Ectodermal cell (in vitro differentiated cells): ENCODE results near the gene DHX32.

Source experiments
- H3K27ac ChIP-seq: 2 replicates; pipeline ENCODE4 v1.7.0; 2013; ENCODE audit warnings: mild to moderate bottlenecking, low read depth, low read length; ENCODE audit not compliant: insufficient read depth, poor library complexity, severe bottlenecking
- H3K27me3 ChIP-seq: 2 replicates; pipeline ENCODE4 v1.7.0; 2013; ENCODE audit warnings: mild to moderate bottlenecking, low read length; ENCODE audit not compliant: insufficient read depth, control insufficient read depth, poor library complexity, severe bottlenecking
- H3K36me3 ChIP-seq: one replicate; pipeline ENCODE4 v1.7.0; 2013; ENCODE audit warnings: low read length; ENCODE audit not compliant: control insufficient read depth, insufficient read depth
- H3K4me1 ChIP-seq: one replicate; pipeline ENCODE4 v1.7.0; 2013; ENCODE audit warnings: low read length; ENCODE audit not compliant: control insufficient read depth, insufficient read depth
- H3K4me3 ChIP-seq: 2 replicates; pipeline ENCODE4 v1.7.0; 2013; ENCODE audit warnings: low read depth, low read length, control low read depth; ENCODE audit not compliant: insufficient read depth
- H3K9me3 ChIP-seq: 2 replicates; pipeline ENCODE4 v1.7.0; 2013; ENCODE audit warnings: mild to moderate bottlenecking, low read length, moderate library complexity; ENCODE audit not compliant: control insufficient read depth
- WGBS, 2 experiments: methylation state at CpG; one replicate each; pipeline ENCODE4 v1.1.7; 2013; ENCODE audit warnings: missing lambda C conversion rate in 2 of 2; 5-methylcytosine and 5-hydroxymethylcytosine counted together

DHX32 gene

GRCh38 chr10:125792342-125793300 is 88.5 kb downstream of the DHX32 start:
- Histone ChIP-seq H3K27ac (no peak overlapping the region), H3K4me3 (no peak overlapping the region), H3K9me3 (no peaks in the 10 kb centered on the region), H3K27me3 (no peaks in the 10 kb centered on the region), H3K36me3 (peaks cover 7% of the 10 kb centered on the region), H3K4me1 (no peaks in the 10 kb centered on the region)
- WGBS, 2 experiments: 94% methylated on average over 14 of the region's 14 CpGs

- no peaks in the 10 kb centered on the region for H3K27me3 ChIP-seq
- H3K36me3 ChIP-seq: peaks cover 7% of the 10 kb centered on the region
- no peaks in the 10 kb centered on the region for H3K9me3 ChIP-seq
- no peak overlapping the region for H3K27ac ChIP-seq
- 90 to 91% methylated on average over 16 of the region's 17 CpGs for WGBS, 2 experiments
- H3K4me3 ChIP-seq: no peak overlapping the region
- H3K4me1 ChIP-seq: no peaks in the 10 kb centered on the region
Measured at GRCh38 chr10:125788156-125789034, 92.7 kb downstream of the DHX32 start.
